LNCAP (cell line): Measurements from ENCODE around the gene YLPM1.

ENCODE experiments used
- TF ChIP-seq, protein P1 (sequence below): fragments of 450-650 bp; IDR thresholded peaks from 2 replicates; pipeline ENCODE4 v1.5.1; 2017; ENCODE audit warnings: mild to moderate bottlenecking

The YLPM1 gene

DNA sequence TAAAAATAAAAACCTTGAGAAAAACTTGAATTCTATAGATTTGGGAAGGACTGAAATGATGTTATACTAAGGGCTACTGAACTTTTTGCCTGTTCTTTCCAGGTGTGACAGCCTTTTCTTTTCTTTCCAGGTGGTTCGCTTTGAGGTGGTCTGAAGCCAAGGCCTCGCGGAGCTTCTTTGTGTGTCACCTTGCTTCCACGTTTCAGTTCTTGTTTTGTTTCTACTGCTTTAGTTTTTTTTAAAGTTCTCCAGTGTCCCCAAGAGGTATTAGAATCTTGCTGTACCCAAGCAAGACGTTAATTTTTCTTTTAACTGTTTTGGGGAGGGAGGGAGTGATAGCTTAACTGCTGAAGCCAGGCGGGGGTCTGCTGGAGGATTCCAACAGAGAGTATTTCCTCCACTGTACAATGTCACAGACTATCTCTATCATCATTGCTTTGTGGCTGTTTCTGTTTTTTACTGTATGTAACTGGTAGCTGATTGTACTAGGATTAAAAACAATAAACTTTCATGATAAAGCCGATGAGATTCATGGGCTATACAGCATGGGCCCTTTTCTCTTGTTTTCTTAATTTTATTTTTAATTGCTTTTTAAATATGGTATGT is 72.6 kb downstream of the YLPM1 start:
- TF ChIP-seq, protein P1, sequence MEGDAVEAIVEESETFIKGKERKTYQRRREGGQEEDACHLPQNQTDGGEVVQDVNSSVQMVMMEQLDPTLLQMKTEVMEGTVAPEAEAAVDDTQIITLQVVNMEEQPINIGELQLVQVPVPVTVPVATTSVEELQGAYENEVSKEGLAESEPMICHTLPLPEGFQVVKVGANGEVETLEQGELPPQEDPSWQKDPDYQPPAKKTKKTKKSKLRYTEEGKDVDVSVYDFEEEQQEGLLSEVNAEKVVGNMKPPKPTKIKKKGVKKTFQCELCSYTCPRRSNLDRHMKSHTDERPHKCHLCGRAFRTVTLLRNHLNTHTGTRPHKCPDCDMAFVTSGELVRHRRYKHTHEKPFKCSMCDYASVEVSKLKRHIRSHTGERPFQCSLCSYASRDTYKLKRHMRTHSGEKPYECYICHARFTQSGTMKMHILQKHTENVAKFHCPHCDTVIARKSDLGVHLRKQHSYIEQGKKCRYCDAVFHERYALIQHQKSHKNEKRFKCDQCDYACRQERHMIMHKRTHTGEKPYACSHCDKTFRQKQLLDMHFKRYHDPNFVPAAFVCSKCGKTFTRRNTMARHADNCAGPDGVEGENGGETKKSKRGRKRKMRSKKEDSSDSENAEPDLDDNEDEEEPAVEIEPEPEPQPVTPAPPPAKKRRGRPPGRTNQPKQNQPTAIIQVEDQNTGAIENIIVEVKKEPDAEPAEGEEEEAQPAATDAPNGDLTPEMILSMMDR = no peak

- TF ChIP-seq, protein P1 = no peak
These were observed 73.3 kb downstream of the YLPM1 start for GRCh38 chr14:74836251-74836960.

- TF ChIP-seq, protein P1 = no peak
These were observed 75.0 kb downstream of the YLPM1 start for GRCh38 chr14:74838166-74838565.

DNA sequence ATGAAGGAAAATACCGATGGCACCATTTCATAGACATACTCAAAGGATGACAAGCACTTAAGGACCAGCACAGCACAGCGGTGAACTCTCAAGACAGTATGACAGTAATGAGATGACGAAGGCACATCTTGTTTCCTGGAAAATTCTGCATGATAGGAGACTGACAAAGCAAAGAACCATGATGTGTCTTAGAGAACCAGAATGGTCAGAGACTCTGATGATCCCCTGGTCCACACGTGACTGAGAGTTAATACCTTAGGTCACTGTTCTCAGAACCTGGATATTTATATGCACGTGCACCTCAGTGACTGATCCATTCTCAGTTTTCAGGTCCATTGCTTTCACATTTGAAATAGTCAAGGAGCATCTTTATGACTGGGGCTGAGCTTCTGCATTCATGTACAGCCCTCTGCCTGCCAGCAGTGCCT is 77.5 kb downstream of the YLPM1 start:
- TF ChIP-seq, protein P1 = no peak

DNA sequence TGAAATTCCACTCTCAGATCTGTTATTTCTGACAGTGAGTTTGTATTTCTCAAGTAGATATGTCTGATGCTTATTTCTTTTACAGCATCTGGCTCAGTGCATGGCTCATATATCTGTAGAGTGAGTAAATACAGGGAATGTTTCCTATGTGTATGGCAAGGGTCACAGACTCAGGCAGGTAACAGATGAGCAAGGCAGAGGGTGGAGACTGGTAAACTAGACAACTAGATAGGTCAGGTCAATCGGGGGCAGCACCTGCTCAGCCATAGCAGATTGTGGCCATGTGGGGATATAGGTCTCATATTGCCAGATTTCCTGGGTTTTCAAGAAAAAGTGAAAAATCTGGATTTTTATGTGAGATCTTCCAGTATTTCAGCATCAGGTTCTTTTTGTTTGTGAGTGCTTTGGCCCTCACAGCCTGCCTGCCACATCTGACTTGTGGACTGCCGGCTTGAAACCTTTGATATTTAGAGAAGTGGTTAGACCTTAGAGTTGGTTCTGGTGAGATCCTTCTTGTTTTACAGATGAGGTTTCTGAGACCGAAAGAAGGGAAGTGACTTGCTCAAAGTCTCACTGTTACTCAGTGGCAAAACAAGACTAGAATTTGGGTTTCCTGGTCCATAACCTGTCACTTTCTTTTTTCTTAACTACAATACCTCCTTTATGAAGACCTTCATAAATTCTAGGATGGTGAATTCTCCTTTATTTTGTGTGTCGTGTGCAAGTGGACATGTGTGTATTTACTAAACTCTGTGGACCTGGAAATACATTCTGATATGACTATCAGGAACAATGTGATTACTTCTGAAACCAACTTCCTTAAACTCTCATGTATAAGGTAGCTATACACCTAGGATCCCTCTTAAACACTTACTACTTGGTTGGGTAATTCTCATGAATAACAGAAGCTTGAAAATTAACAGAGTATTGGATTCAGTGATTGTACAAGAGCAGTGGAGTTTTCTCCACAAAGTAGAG is 78.4 kb downstream of the YLPM1 start:
- TF ChIP-seq, protein P1 = no peak

DNA sequence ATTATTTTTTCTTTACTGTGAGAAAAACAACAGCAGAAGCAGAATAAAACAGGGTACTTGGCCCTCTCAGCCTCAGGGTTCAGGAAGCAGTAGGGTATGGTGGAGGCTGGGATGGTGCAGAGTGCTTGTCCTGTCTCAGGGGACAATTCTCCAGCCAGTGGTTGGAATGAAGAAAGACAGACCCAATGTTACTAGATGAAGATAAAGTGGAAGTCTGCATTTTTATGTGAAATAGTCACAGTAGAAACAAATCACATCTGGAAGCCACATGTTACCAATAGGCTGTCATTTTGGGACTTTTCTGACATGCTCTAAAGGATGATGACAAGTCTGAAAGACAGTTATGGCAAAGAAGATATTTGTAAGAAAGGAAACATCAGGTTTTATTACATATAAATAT is 80.5 kb downstream of the YLPM1 start:
- TF ChIP-seq, protein P1 = no peak

DNA sequence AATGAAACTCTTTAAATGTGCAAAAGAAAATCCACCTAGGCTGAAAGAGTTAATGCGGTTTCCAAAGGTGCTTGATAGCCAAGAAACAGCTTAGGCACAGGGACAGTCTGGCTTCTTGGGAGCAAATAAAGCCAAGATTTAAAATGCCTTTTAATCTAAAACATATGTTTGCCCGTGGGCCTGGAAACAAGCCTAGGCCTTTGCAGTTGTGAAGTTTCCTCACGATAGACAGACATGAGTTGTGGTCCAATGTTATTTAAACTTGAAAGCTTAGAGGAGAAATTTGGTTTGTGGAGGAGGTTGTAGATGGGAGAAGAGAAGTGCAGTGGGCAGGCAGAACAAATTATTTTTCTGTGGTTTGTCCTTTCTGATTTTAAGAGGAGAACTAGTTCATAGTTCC is 83.1 kb downstream of the YLPM1 start:
- TF ChIP-seq, protein P1 = no peak
